HepG2 (cell line): ENCODE measurements around the gene PTGES3.

Source experiments
- CEBPB ChIP-seq: IDR thresholded peaks from 2 replicates; pipeline ENCODE4 v1.6.1; 2011; ENCODE audit warnings: low read depth, low read length, improper control_type of control experiment, borderline replicate concordance
- HOXA7 ChIP-seq: sonication (generic); formaldehyde crosslinking; IDR thresholded peaks from 2 replicates; pipeline ENCODE4 v1.8.1; 2022; ENCODE audit warnings: mild to moderate bottlenecking, missing genetic modification reagents, moderate library complexity
- HOXA9 ChIP-seq: sonication (generic); formaldehyde crosslinking; IDR thresholded peaks from 2 replicates; pipeline ENCODE4 v1.8.1; 2022; ENCODE audit warnings: missing genetic modification reagents, mild to moderate bottlenecking, moderate library complexity, borderline replicate concordance
- PPARG ChIP-seq: conservative IDR thresholded peaks from 2 replicates; pipeline ENCODE4 v1.6.1; 2016; ENCODE audit warnings: missing biosample characterization, missing genetic modification reagents
- STAT5B ChIP-seq: sonication (generic); formaldehyde crosslinking; IDR thresholded peaks from 2 replicates; pipeline ENCODE4 v1.4.0; 2020; ENCODE audit warnings: missing genetic modification reagents
- ZFP41 ChIP-seq: sonication (generic); formaldehyde crosslinking; IDR thresholded peaks from 2 replicates; pipeline ENCODE4 v1.4.0; 2020; ENCODE audit warnings: mild to moderate bottlenecking, missing genetic modification reagents, borderline replicate concordance
- ZNF180 ChIP-seq: sonication (generic); formaldehyde crosslinking; IDR thresholded peaks from 2 replicates; pipeline ENCODE4 v1.4.0; 2020; ENCODE audit warnings: low read depth, missing genetic modification reagents, borderline replicate concordance
- ZNF274 ChIP-seq: sonication (generic); formaldehyde crosslinking; IDR thresholded peaks from 2 replicates; pipeline ENCODE4 v1.5.1; 2020; ENCODE audit warnings: mild to moderate bottlenecking, missing genetic modification reagents
- TF ChIP-seq, protein P1 (sequence below): sonication (generic); formaldehyde crosslinking; IDR thresholded peaks from 2 replicates; pipeline ENCODE4 v1.5.0; 2020; ENCODE audit warnings: mild to moderate bottlenecking, missing genetic modification reagents, moderate library complexity

DNA sequence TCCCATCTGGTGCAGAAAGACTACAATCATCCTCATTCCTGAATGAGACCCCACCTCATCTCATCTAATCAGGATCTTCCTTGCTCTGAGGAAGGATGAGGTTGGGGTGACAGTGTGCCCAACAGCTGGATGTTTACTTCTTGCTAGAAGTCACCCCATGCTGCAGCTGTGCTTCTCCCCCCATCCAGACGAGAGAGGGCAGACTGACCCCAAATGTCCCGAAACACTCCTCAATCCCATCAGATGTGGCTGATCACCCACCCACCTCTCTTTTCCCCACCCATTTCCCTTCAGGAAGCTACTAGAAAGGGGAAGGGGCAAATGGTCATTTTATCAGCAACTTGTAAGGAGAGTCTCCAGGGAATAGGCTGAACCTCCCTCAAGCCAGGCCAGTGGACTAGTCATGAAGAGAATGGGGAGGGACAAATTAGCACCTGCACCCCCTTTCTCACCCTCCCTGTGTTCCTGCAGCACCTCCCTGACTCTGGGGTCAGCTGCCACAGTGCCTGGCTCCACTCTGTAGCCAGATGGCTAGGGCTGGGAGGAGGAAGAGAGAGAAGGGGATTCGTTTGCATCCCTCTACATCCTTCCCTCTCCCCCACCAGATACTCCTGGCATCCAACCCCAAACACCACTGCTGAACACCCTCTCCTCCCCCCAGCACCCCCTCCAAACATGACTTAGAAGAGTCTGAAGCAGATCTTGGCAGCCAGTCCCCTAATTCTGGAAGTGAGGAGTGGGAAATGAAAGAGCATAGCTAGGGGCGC, 55.2 kb downstream of the PTGES3 start:
- TF ChIP-seq HOXA9 (no peak), HOXA7 (no peak), CEBPB (no peak), ZNF274 (CRISPR knock-in tag) (no peak), ZNF180 (no peak), PPARG (CRISPR knock-in tag) (no peak), ZFP41 (CRISPR knock-in tag) (no peak), STAT5B (CRISPR knock-in tag) (no peak)
- TF ChIP-seq, protein P1, sequence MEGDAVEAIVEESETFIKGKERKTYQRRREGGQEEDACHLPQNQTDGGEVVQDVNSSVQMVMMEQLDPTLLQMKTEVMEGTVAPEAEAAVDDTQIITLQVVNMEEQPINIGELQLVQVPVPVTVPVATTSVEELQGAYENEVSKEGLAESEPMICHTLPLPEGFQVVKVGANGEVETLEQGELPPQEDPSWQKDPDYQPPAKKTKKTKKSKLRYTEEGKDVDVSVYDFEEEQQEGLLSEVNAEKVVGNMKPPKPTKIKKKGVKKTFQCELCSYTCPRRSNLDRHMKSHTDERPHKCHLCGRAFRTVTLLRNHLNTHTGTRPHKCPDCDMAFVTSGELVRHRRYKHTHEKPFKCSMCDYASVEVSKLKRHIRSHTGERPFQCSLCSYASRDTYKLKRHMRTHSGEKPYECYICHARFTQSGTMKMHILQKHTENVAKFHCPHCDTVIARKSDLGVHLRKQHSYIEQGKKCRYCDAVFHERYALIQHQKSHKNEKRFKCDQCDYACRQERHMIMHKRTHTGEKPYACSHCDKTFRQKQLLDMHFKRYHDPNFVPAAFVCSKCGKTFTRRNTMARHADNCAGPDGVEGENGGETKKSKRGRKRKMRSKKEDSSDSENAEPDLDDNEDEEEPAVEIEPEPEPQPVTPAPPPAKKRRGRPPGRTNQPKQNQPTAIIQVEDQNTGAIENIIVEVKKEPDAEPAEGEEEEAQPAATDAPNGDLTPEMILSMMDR, result no peak
